Measurements from ENCODE around the gene CRYAB. TPM values are rescaled to one million over a fixed set of nuclear protein-coding genes. Genes with fewer than 3 reads are reported as not detected.

The CRYAB gene, protein sequence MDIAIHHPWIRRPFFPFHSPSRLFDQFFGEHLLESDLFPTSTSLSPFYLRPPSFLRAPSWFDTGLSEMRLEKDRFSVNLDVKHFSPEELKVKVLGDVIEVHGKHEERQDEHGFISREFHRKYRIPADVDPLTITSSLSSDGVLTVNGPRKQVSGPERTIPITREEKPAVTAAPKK
- not detected for total RNA-seq

DNA sequence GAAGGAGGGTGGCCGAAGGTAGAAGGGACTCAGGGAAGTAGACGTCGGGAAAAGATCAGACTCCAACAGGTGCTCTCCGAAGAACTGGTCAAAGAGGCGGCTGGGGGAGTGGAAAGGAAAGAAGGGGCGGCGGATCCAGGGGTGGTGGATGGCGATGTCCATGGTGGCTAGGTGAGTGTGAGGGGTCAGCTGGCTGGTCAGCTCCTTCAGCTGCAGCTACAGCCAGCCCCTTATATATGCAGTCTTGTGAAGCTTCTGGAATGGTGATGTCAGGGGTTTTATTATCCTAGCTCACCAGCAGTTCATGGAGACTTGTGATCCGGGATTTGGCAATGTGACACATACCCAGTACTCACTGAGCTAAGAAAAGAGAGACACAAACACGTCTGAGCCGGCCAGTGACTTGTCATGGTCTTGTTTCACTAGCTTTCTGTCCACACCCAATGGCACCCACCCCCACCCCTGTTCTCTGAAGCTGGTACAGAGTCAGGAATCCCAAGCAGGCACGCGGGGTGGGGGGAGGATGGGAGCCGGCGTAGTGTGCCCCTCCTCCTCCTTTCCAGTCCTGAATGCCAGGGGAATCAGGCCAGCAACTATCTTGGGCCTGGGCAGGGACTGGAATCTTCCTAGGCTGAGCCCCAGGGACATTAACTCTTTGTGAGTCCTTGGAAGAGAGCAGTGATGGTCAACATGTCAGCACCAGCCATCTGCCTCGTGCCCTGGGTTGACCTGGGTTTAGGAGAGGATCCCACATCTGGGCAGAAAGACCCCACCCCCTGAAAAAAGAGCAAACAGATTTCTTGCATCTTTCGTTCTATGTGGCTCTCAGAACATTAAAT lies at the start of gene CRYAB:
Gene CRYAB (minus strand): TSS at position 208 of the 839 bp plus-strand sequence. CDS start 46 bp downstream, at position 162.
- H3K27ac Mint-ChIP-seq, result no peak within 1 kb of the TSS

DNA sequence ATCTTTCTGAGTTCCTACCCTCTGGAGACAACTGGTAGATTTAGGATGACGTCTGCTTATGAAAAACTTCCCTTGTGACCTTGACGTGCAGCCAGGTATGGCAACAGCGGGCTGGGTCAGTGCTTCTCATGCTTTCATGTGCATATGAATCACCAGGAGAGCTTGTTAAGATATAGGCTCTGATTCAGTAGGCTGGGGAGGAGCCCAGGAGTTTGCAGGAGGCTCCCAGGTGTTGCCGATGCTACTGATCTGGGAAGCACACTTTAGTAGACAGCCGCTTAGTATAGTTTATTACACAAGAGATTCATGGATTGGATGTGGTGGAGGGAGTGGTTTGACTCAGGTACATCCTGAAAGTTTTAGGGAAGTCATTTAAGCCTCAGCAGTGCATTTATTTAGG lies 49.3 kb upstream of the CRYAB start:
- ChIA-PET POLR2A (no interaction called here), CTCF (interaction anchor here (1.1 to 2.6 kb wide), 4 partner anchors 8 to 21 kb away, joined by 5 to 8 read pairs (median 8); no protein-coding TSS in a partner anchor)
- Mint-ChIP-seq H3K36me3 (ENCODE audit: low read depth) (no peaks in the 10 kb centered on the region), H3K27me3 (no peaks in the 10 kb centered on the region), H3K9me3 (no peaks in the 10 kb centered on the region), H3K4me1 (no peaks in the 10 kb centered on the region), H3K4me3 (no peak overlapping the region), H3K27ac (no peak overlapping the region)
- no peak for DNase-seq

More for the DNA sequence above, at the start of gene CRYAB:
- H3K27me3 Mint-ChIP-seq, result peaks cover 50% of the 10 kb centered on the region
- CTCF ChIA-PET, result interaction anchor here (1.0 to 1.6 kb wide), 2 partner anchors 14 to 17 kb away, joined by 3 to 5 read pairs; no protein-coding TSS in a partner anchor
- no peaks in the 10 kb centered on the region for H3K9me3 Mint-ChIP-seq
- POLR2A ChIA-PET, result no interaction called here
- H3K36me3 Mint-ChIP-seq (ENCODE audit: low read depth), result no peaks in the 10 kb centered on the region
- no peak within 1 kb of the TSS for H3K4me3 Mint-ChIP-seq
- no peak for DNase-seq
- no peaks in the 10 kb centered on the region for H3K4me1 Mint-ChIP-seq

DNA sequence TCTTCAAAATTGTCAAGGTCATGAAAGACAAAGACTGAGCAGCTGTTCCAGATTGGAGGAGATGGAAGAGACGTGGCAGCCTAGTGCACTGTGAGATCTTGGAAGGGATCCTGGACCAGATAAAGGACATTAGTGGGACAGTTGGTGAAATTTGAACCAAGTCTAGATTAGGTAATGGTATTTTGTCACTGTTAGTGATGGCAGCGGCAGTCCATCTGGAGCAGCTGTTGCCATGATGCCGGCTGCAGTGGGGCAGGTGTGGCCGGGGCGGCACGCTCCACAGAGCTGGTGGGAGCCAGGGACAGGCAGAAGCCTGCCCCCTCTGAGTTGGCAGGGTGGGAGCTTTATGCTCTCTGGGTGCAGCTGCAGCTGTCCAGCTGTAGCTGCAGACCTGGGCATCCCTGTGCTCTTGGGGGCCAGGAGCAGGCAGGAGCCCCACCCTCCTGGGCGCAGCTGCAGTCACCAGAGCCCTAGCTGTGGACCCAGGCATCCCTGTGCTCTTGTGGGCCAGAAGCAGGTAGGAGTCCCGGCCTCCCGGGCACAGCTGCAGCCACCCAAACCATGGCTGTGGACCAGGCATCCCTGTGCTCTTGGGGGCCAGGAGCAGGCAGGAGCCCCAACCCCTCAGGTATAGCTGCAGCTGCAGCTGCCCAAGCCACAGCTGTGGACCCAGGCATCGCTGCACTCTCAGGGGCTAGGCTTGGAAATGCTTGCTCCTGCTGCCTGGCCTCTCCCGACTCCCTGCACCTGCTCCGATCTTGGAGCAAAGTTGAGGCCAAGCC lies 46.3 kb upstream of the CRYAB start:
- Mint-ChIP-seq H3K27ac (no peak overlapping the region), H3K9me3 (no peaks in the 10 kb centered on the region), H3K36me3 (ENCODE audit: low read depth) (no peaks in the 10 kb centered on the region), H3K4me1 (no peaks in the 10 kb centered on the region), H3K27me3 (no peaks in the 10 kb centered on the region), H3K4me3 (no peak overlapping the region)
- ChIA-PET CTCF (interaction anchor here (1.2 to 2.5 kb wide), 3 partner anchors 15 to 26 kb away, joined by 6 to 8 read pairs (median 7); no protein-coding TSS in a partner anchor), POLR2A (interaction anchor here (0.6 kb wide), 1 partner anchor 14 kb away, joined by 3 read pairs; no protein-coding TSS in a partner anchor)
- no peak for DNase-seq

DNA sequence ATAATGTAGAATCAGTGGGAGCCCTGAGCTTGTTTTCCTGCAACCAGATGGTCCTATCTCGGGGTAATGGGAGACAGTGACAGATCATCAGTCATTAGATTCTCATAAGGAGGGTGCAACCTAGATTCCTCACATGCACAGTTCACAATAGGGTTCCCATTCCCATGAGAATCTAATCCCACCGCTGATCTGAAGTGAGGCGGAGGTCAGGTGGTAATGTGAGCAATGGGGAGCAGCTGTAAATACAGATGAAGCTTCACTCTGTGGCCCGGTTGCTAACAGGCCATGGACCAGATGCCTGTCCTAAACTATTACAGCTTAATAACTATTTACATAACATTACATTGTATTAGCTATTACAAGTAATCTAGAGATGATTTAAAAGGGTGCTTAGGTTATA lies 42.6 kb upstream of the CRYAB start:
- H3K4me3 Mint-ChIP-seq, result no peak overlapping the region
- no peak for DNase-seq
- POLR2A ChIA-PET, result no interaction called here
- peaks cover 4% of the 10 kb centered on the region for H3K36me3 Mint-ChIP-seq (ENCODE audit: low read depth)
- no peaks in the 10 kb centered on the region for H3K27me3 Mint-ChIP-seq
- peaks cover 8% of the 10 kb centered on the region for H3K4me1 Mint-ChIP-seq
- H3K27ac Mint-ChIP-seq, result no peak overlapping the region
- CTCF ChIA-PET, result interaction anchor here (0.6 to 2.1 kb wide), 5 partner anchors 16 to 180 kb away, joined by 3 to 10 read pairs (median 4); no protein-coding TSS in a partner anchor
- no peaks in the 10 kb centered on the region for H3K9me3 Mint-ChIP-seq

DNA sequence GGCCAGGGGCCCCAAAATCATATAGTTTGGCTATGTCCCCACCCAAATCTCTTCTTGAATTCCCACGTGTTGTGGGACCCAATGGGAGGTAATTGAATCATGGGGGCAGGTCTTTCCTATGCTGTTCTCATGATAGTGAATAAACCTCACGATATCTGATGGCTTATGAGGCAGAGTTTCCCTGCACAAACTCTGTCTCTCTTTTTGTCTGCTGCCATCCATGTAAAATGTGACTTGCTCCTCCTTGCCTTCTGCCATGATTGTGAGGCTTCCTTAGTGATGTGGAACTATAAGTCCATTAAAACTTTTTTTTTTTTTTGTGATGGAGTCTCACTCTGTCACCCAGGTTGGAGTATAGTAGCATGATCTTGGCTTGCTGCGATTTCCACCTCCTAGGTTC lies 40.0 kb upstream of the CRYAB start:
- Mint-ChIP-seq H3K4me1 (peaks cover 9% of the 10 kb centered on the region), H3K27me3 (no peaks in the 10 kb centered on the region), H3K9me3 (no peaks in the 10 kb centered on the region), H3K36me3 (ENCODE audit: low read depth) (peaks cover 4% of the 10 kb centered on the region), H3K27ac (no peak overlapping the region), H3K4me3 (no peak overlapping the region)
- DNase-seq, result no peak
- CTCF ChIA-PET, result interaction anchor here (2.0 kb wide), 1 partner anchor 12 kb away, joined by 4 read pairs; no protein-coding TSS in a partner anchor
- POLR2A ChIA-PET, result no interaction called here

DNA sequence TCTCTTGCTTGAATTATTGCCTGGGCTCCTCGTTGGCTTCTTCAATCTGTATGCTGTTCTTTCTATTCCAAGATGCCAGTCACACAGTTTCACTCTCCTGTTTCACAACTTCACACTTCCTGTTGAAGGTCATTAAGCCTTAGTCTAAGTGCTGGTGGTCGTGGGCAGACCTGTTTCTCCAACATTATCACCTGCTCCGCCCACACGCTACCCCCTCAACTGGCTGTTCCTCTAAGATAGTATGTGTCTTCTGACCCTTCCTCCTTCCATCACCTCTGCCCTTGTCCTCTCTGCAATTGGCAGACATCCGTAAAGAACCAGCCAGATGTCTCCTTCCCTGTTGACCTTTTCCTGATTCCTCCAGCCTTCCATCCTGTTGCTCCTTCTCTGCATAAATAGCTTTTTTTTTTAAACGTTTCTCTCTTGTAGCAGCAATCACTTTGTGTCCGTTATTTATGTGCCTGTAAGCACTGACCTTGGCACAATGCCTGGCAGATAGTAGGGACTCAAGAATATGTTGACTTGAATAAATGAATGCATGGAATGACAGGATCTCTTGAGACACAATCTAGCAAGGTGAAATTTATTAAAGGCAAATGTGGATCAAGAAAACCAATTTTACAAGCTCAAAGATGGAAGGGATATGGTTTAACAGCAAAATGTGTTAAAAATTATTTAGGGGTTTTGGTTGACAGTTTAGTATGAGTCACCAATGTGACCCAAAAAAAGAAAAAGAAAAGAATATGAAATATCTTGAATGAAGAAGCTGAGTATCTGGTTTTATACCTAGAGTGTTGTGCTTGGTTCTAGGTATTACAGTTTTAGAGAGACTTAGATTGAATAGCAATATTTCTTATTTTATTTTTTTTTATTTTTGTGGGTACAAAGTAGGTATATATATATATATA lies 38.2 kb upstream of the CRYAB start:
- CTCF ChIA-PET, result interaction anchor here (0.6 to 0.9 kb wide), 3 partner anchors 9 to 105 kb away, joined by 3 to 5 read pairs (median 3); no protein-coding TSS in a partner anchor
- no peak for DNase-seq
- POLR2A ChIA-PET, result no interaction called here
- H3K4me3 Mint-ChIP-seq, result no peak overlapping the region
- H3K27ac Mint-ChIP-seq, result no peak overlapping the region
- no peaks in the 10 kb centered on the region for H3K9me3 Mint-ChIP-seq
- peaks cover 4% of the 10 kb centered on the region for H3K36me3 Mint-ChIP-seq (ENCODE audit: low read depth)
- H3K4me1 Mint-ChIP-seq, result peaks cover 14% of the 10 kb centered on the region
- no peaks in the 10 kb centered on the region for H3K27me3 Mint-ChIP-seq

DNA sequence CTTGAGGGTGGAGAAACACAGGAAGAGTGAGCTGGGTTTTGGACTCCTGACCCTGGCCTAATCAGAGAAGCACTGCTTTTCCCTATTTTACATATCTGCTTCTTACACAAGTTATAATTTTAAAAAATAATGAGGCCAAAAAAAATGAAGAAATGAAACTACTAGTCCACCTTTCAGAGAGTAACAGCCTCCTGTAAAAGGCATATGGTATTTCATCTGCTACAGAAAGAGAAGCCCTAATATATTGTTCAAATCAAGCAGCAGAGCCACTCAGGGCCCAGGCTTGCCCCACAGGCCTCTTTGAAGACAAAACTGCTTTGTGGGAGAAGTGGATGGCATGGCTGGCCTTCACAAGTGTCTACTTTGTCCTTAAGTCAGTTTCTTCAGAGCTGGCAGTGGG lies 35.6 kb upstream of the CRYAB start:
- no peak for DNase-seq
- Mint-ChIP-seq H3K4me1 (peaks cover 23% of the 10 kb centered on the region), H3K4me3 (no peak overlapping the region), H3K9me3 (no peaks in the 10 kb centered on the region), H3K27me3 (no peaks in the 10 kb centered on the region), H3K27ac (no peak overlapping the region), H3K36me3 (ENCODE audit: low read depth) (peaks cover 4% of the 10 kb centered on the region)
- CTCF ChIA-PET, result interaction anchor here (0.7 kb wide), 1 partner anchor 12 kb away, joined by 3 read pairs; no protein-coding TSS in a partner anchor
- POLR2A ChIA-PET, result no interaction called here

DNA sequence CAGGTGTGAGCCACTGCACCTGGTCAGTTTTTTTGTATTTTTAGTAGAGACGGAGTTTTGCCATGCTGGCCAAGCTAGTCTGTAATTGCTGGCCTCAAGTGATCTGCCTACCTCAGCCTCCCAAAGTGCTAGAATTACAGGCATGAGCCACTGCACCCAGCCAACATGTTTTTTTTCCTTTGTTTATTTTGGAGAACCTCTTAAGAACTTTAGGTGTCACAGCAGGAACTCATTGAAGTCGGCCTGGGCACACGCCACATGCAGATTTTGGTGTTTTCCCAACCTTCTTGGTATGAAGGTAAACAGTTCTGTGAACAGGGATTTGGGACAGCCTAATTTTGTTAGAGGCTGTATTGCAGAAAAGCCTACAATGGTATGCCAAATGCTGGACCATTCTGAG lies 34.9 kb upstream of the CRYAB start:
- DNase-seq, result no peak
- no peaks in the 10 kb centered on the region for H3K27me3 Mint-ChIP-seq
- peaks cover 4% of the 10 kb centered on the region for H3K36me3 Mint-ChIP-seq (ENCODE audit: low read depth)
- H3K4me1 Mint-ChIP-seq, result peaks cover 23% of the 10 kb centered on the region
- no peaks in the 10 kb centered on the region for H3K9me3 Mint-ChIP-seq
- H3K4me3 Mint-ChIP-seq, result no peak overlapping the region
- POLR2A ChIA-PET, result interaction anchor here (0.7 kb wide), 1 partner anchor 316 kb away, joined by 16 read pairs; no protein-coding TSS in a partner anchor
- no peak overlapping the region for H3K27ac Mint-ChIP-seq
- CTCF ChIA-PET, result interaction anchor here (0.7 to 1.2 kb wide), 2 partner anchors 11 to 33 kb away, joined by 3 to 5 read pairs; no protein-coding TSS in a partner anchor

DNA sequence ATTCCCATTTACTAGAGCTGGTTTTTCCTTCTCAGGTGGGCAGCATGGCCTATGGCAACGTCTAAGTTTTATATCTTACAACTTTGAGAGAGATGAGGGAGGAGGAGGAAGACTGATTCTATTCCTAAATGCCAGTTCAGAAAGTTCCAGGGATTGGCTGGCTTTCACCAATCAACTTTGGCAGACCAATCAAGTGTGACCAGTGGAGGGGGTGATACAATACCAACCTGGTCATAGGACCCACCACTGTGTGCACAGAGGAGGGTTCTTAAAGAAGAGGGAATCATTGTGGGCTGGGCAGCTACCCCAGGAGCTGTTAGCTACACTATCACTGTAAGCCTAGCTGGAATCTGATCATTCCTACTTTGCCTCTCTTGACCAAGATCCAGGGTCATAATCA lies 33.6 kb upstream of the CRYAB start:
- DNase-seq, result no peak
- ChIA-PET CTCF (interaction anchor here (0.7 to 1.6 kb wide), 7 partner anchors 10 to 36 kb away, joined by 3 to 8 read pairs (median 3); no protein-coding TSS in a partner anchor), POLR2A (interaction anchor here (0.6 to 0.7 kb wide), 2 partner anchors 221 to 1509 kb away, joined by 6 read pairs; no protein-coding TSS in a partner anchor)
- no peaks in the 10 kb centered on the region for H3K9me3 Mint-ChIP-seq
- no peaks in the 10 kb centered on the region for H3K27me3 Mint-ChIP-seq
- peaks cover 4% of the 10 kb centered on the region for H3K36me3 Mint-ChIP-seq (ENCODE audit: low read depth)
- peaks cover 23% of the 10 kb centered on the region for H3K4me1 Mint-ChIP-seq
- H3K4me3 Mint-ChIP-seq, result no peak overlapping the region
- no peak overlapping the region for H3K27ac Mint-ChIP-seq

DNA sequence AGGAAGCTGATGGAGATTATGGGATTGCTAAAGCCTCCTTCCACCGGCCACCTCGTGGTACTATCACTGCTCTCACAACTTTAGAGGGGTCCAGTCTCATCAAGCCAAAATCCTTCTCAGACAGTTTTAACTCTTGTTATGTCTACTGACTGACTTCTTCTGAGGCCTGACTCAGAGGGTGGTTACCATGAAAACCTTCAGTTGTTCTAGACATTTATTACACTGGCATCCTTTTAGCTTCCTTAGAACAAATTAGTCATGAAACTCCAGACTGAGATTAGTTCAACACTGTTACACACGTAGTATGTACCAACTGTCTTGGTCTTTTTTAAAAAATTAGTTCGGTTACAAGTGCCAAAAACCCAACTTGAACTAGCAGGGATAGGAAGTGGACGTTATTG lies 33.1 kb upstream of the CRYAB start:
- CTCF ChIA-PET, result interaction anchor here (0.7 to 1.6 kb wide), 5 partner anchors 9 to 37 kb away, joined by 3 to 8 read pairs (median 3); no protein-coding TSS in a partner anchor
- H3K4me3 Mint-ChIP-seq, result no peak overlapping the region
- peaks cover 20% of the 10 kb centered on the region for H3K4me1 Mint-ChIP-seq
- peaks cover 3% of the 10 kb centered on the region for H3K36me3 Mint-ChIP-seq (ENCODE audit: low read depth)
- POLR2A ChIA-PET, result interaction anchor here (0.7 kb wide), 1 partner anchor 1509 kb away, joined by 6 read pairs; no protein-coding TSS in a partner anchor
- H3K9me3 Mint-ChIP-seq, result no peaks in the 10 kb centered on the region
- H3K27me3 Mint-ChIP-seq, result no peaks in the 10 kb centered on the region
- peak overlapping the region; percentile 22 for H3K27ac Mint-ChIP-seq
- no peak for DNase-seq

DNA sequence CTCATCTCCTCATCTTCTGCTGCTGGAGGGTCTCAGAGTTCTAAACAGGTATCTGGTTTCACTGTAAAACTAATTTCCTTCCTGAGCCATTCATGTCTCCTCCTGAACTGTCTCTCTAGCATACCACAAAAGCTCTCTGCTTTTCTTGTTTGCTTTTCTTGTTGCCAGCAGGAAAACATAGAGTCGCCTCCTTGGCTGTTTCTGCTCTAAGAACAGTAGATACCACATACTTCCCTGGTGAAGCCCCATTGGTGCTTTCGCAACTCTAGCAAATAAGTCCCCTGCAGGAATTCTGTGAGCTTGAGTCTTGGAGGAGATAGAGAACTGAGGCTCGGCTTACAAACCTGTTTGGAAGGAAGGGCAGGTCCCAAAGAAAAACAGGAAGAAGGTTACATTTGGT lies 32.6 kb upstream of the CRYAB start:
- DNase-seq, result no peak
- Mint-ChIP-seq H3K27ac (peak overlapping the region; percentile 22), H3K4me1 (peaks cover 18% of the 10 kb centered on the region), H3K4me3 (no peak overlapping the region), H3K9me3 (no peaks in the 10 kb centered on the region), H3K27me3 (no peaks in the 10 kb centered on the region), H3K36me3 (ENCODE audit: low read depth) (no peaks in the 10 kb centered on the region)
- ChIA-PET CTCF (interaction anchor here (0.6 to 1.6 kb wide), 3 partner anchors 9 to 233 kb away, joined by 3 to 4 read pairs (median 4); no protein-coding TSS in a partner anchor), POLR2A (no interaction called here)

All from activated CD4-positive, alpha-beta T cell treated with anti-CD3 and anti-CD28 coated beads, Interleukin-2, amount 10 ng/mL, durations not matched to agents 7 days and 5 days (primary cell).